Stimulated activated memory B cell treated with anti-CD40 and anti-IgM and Interleukin-4, amounts not matched to agents 10 μg/mL and 1 μg/mL and 100 μg/mL, for 72 hours (primary cell): ENCODE measurements around the gene SLC8A2.
"Not testable (repeated sequence)": the region's sequence is repeated elsewhere in the genome, so short reads cannot be mapped to it uniquely, and the experiment has no call there.

Experiments used
- ATAC-seq: fragments of 150-1000 bp; cut with Tn5 transposase; 2 replicates; pipeline ENCODE4 v1.10.0; 2021
- H3K27ac Mint-ChIP-seq: one replicate; pipeline ENCODE4 v1.8.0; 2022; ENCODE audit warnings: mild to moderate bottlenecking, mixed read lengths
- H3K27me3 Mint-ChIP-seq: one replicate; pipeline ENCODE4 v1.8.0; 2022; ENCODE audit warnings: mixed read lengths
- H3K36me3 Mint-ChIP-seq: one replicate; pipeline ENCODE4 v1.8.0; 2022; ENCODE audit warnings: mixed read lengths
- H3K4me1 Mint-ChIP-seq: one replicate; pipeline ENCODE4 v1.8.0; 2022; ENCODE audit warnings: mixed read lengths
- H3K4me3 Mint-ChIP-seq: one replicate; pipeline ENCODE4 v1.8.0; 2022; ENCODE audit warnings: mild to moderate bottlenecking, moderate library complexity, mixed read lengths
- H3K9me3 Mint-ChIP-seq: one replicate; pipeline ENCODE4 v1.8.0; 2022; ENCODE audit warnings: mixed read lengths

Gene SLC8A2

DNA sequence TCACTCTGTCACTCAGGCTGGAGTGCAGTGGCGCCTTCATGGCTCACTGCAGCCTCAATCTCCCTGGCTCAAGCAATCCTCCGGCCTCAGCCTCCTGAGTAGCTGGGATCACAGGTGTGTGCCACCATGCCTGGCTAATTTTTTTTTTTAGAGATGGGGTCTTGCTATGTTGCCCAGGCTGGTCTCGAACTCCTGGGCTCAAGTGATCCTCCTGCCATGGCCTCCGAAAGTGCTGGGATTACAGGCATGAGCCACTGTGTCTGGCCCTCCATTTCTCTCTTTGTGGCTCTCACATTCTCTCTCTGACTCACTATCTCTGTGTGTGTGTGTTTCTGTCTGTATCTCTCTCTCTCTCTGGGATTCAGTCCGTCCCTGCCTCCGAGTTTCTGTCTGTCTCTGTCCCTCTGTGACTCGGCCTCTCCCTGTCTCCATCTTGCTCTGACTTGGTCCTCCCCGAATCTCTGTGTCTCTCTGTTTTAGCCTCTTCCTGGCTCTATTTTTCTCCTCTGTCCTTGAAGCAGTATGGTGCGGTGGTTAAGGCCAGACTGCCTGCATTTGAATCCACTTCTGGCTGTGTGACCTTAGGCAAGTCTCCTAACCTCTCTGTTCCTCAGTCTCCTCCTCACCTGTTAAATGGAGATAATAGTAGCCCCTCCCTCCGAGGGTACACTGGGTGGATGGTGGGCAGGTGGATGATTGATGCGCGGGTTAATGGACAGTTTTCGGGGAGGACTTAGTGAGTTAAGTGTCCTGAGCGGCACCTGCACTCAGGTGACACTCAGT lies 63.3 kb downstream of the SLC8A2 start:
- peaks cover 11% of the 10 kb centered on the region for H3K9me3 Mint-ChIP-seq
- no peak overlapping the region for H3K4me3 Mint-ChIP-seq
- no peaks in the 10 kb centered on the region for H3K36me3 Mint-ChIP-seq
- H3K27me3 Mint-ChIP-seq = peaks cover 68% of the 10 kb centered on the region
- no peak overlapping the region for H3K27ac Mint-ChIP-seq
- ATAC-seq = no peak
- no peaks in the 10 kb centered on the region for H3K4me1 Mint-ChIP-seq

DNA sequence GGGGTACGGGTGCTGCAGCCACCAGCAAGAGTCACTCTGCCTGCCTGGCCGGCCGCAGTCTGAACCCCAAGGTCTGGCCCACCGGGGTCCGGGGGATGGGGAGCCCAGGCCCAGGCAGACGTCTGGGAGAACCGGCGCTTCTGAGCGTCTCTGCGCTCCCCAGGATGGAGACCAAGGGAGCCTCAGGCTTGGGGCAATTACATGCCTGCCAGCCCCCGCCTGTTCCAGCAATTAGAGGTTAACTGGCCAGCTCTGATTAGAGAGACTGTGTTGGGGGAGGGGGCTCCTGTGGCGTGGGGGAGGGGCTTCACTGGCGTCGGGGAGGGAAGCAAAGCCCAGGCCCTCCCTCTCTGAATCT lies 64.3 kb downstream of the SLC8A2 start:
- Mint-ChIP-seq H3K4me3 (no peak overlapping the region), H3K27ac (no peak overlapping the region), H3K9me3 (peaks cover 11% of the 10 kb centered on the region), H3K27me3 (peaks cover 70% of the 10 kb centered on the region), H3K36me3 (no peaks in the 10 kb centered on the region), H3K4me1 (no peaks in the 10 kb centered on the region)
- ATAC-seq = no peak

DNA sequence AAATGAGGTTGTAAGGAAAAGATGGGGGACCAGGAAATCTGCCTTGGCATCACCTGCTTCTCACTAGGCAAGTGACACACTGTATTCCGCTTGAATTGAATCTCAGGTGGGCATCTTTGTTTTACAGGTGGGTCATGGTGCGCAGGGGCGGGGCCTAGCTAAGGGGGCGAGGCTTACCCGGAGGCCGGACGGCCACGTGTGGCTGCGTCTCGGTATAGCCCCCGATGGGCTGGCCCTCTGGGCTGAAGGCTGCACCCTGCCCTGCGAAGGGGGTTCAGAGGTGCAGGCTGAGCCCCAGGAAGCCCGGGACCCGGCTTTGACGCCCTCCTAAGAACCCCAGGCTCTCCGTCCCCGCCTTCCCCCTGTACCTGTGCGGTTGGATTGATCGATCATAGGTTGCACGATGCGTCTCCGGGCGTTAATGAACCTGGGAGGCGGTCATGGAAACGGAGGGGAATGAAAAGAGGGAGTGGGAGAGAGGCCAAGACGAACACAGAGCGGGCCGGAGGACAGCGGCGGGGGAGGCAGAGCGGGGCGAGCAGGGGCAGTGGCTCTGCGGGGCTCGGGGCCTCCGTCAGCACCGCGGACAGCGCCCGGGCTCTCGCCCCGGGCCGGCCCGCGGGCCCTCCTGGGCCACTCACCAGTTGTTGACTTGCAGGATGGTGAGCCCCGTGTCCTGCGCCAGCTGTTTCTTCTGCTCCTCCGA lies 64.8 kb downstream of the SLC8A2 start:
- Mint-ChIP-seq H3K36me3 (no peaks in the 10 kb centered on the region), H3K27ac (no peak overlapping the region), H3K9me3 (peaks cover 11% of the 10 kb centered on the region), H3K27me3 (peaks cover 71% of the 10 kb centered on the region), H3K4me3 (no peak overlapping the region), H3K4me1 (no peaks in the 10 kb centered on the region)
- ATAC-seq = no peak

DNA sequence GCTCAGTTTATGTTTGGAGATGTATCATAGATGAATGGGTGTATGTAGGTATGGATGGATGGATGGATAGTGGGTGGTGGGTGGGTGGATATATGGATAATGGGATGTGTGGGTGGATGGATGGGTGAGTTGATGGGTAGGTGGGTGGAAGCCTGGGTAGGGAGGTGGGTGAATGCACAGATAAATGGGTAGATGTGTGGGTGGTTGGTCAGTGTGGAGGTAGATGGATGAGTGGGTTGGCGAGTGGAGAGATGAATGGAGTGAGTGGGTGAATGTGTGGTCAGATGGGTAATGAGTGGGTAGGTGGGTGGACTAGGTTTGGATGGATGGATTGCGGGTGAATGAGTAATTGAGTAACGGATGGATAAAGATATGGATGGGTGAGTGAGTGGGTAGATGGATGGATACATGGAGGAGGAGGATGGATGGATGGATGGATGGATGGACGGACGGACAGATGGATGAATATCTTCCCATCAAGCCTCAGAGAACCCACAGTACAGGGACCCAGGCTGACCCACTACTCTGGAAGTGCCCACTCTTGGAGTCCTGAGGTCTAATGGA lies 65.8 kb downstream of the SLC8A2 start:
- Mint-ChIP-seq H3K4me3 (no peak overlapping the region), H3K27me3 (peaks cover 80% of the 10 kb centered on the region), H3K27ac (no peak overlapping the region), H3K9me3 (peaks cover 11% of the 10 kb centered on the region), H3K4me1 (no peaks in the 10 kb centered on the region), H3K36me3 (no peaks in the 10 kb centered on the region)
- no peak for ATAC-seq

DNA sequence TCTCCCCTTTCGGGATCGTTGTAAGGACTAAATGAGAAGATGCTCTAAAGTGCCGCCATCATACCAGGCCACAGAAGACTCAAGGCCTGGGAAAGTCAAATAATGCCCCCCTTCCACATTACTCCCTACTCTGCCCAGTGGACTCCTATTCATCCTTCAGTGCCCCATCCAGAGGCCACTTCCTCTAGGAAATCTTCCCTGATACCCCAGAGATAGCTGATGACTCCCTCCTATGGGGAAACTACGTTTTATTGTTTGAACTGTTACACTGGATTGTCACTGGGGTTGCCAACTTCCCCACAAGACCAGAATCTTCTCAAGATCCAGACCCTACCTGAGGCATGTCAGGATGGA lies 66.5 kb downstream of the SLC8A2 start:
- Mint-ChIP-seq H3K4me1 (no peaks in the 10 kb centered on the region), H3K4me3 (no peak overlapping the region), H3K36me3 (no peaks in the 10 kb centered on the region), H3K27ac (no peak overlapping the region), H3K27me3 (peaks cover 80% of the 10 kb centered on the region), H3K9me3 (peaks cover 11% of the 10 kb centered on the region)
- no peak for ATAC-seq

DNA sequence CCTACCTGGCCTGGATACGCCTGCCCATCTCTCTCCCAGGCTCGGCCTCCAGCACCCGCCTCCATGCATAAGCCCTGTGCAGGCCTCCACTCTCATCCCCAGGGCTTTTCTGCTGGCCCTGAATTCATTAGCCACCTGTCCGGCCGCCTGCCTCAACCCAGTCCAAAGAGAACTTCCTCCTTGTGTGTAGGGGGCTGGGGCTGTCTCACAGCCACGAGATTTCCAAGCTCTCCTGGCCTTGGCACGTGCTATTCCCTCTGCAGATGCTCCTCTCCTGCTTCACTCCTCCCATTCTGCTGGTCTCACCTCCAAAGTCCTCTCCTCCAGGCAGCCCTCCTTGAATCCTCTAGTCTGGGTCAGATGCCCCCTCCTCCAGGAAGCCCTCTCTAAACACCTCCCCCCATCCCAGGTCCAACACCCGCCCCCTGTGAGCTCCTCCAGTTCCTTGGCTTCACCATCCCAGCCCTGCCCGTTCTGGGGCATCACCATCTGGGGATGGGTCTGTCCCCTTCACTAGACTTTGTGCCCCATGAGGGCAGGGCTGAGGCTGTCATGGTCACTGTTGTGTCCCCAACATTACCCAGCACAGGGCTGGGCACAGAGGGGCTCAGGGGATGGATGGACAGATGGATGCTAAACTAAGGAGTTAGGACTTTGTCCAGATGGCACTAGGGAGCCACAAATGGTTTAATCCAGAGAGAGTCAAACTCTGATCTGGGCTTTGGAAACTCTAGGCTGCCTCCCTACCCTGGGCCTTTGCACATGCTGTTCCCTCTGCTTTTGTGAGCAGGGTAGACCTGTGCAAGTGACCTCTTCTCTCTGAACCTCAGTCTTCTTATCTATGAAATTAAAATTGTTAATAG lies 67.1 kb downstream of the SLC8A2 start:
- no peaks in the 10 kb centered on the region for H3K4me1 Mint-ChIP-seq
- H3K36me3 Mint-ChIP-seq = no peaks in the 10 kb centered on the region
- peaks cover 11% of the 10 kb centered on the region for H3K9me3 Mint-ChIP-seq
- H3K27ac Mint-ChIP-seq = no peak overlapping the region
- peaks cover 79% of the 10 kb centered on the region for H3K27me3 Mint-ChIP-seq
- no peak overlapping the region for H3K4me3 Mint-ChIP-seq
- ATAC-seq = no peak

DNA sequence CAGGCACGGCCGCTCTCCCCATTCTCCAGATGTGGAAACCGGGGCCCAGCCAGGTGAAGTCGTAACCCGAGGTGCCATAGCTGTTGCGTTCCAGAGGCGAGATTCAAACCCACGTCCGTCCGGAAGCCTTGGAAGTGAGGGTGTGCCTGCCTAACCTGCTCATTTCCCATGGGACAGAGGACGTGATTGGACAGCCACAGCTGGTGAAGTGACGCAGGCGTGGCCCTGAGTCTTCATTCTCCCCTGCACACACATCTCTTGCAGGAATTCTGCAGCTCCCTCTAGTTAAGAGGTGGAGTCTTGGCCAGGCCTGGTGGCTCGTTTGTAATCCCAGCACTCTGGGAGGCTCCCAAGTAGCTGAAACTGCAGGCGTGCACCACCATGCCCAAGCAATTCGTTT lies 69.2 kb downstream of the SLC8A2 start:
- Mint-ChIP-seq H3K27ac (no peak overlapping the region), H3K4me3 (no peak overlapping the region), H3K4me1 (no peaks in the 10 kb centered on the region), H3K9me3 (peaks cover 8% of the 10 kb centered on the region), H3K27me3 (peaks cover 76% of the 10 kb centered on the region), H3K36me3 (no peaks in the 10 kb centered on the region)
- ATAC-seq = no peak

DNA sequence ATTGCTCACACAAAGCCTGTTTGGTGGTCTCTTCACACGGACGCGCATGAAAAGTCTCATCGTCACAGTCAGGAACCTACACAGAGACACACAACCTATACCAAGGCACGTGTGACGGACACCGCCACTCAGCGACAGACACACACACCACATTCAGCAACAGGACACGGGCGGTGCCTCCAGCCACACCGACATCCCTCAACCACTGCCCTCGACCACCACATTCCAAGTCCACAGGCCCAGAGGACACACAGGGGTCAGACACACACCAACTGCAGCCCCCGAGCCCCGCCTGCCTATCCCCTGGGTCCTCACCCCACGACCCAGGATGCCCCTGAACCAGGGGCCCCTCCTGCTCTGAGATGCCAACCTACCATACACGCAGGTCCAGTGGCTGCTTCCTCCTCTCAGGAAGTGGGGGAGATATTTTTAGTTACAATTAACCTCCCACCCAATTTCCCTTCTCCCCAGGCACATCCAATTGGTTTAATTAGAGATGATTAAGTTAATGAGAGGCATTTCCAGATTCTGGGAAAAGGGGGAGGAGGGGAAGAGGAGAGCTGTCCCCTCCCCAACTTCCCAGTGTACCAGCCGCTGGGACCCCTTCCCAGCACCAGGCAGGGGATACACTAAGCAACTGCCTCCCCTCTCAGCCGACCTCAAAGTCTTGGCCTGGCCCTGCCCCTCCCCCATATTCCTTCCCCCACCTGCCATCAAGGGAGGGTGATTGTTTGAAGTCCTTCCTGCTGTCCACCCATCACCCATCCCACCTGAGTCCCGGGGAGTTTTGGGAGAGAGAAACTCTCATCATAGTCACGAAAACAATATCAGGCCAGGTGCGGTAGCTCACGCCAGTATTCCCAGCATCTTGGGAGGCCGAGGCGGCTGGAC lies 72.7 kb downstream of the SLC8A2 start:
- Mint-ChIP-seq H3K4me3 (no peak overlapping the region), H3K27me3 (peaks cover 59% of the 10 kb centered on the region), H3K9me3 (peaks cover 3% of the 10 kb centered on the region), H3K36me3 (no peaks in the 10 kb centered on the region), H3K4me1 (no peaks in the 10 kb centered on the region), H3K27ac (no peak overlapping the region)
- ATAC-seq = no peak

DNA sequence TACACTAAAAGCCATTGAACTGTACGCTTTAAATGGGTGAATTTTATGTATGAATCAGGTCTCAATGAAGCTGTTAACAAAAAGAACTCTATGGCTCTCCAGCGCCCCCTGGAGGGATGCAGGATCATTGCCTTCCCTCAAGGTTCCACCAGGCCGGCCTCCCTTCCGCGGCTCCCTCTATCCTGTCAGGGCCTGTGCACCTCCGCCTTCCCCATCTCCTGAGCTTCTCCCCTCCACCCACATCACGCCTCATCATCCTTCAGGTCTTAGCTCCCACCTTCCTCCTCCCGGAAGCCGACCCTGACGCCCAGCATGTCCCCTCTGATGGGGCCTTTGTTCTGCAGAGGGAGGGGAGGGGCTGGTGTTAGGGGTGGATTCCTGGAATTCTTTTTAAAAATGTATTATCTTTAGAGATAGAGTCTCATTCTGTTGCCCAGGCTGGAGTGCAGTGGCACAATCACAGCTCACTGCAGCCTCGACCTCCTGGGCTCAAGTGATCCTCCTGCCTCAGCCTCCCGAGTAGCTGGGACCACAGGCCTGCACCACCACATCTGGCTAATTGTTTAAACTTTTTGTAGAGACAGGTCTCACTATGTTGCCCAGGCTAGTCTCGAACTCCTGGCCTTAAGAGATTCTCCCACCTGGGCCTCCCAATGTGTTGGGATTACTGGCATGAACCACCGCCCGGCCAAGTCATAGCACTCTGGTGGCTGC lies 80.0 kb downstream of the SLC8A2 start:
- H3K36me3 Mint-ChIP-seq = no peaks in the 10 kb centered on the region
- no peaks in the 10 kb centered on the region for H3K9me3 Mint-ChIP-seq
- peaks cover 53% of the 10 kb centered on the region for H3K27me3 Mint-ChIP-seq
- no peak overlapping the region for H3K27ac Mint-ChIP-seq
- H3K4me3 Mint-ChIP-seq = no peak overlapping the region
- peaks cover 13% of the 10 kb centered on the region for H3K4me1 Mint-ChIP-seq
- peak; percentile 74 for ATAC-seq

DNA sequence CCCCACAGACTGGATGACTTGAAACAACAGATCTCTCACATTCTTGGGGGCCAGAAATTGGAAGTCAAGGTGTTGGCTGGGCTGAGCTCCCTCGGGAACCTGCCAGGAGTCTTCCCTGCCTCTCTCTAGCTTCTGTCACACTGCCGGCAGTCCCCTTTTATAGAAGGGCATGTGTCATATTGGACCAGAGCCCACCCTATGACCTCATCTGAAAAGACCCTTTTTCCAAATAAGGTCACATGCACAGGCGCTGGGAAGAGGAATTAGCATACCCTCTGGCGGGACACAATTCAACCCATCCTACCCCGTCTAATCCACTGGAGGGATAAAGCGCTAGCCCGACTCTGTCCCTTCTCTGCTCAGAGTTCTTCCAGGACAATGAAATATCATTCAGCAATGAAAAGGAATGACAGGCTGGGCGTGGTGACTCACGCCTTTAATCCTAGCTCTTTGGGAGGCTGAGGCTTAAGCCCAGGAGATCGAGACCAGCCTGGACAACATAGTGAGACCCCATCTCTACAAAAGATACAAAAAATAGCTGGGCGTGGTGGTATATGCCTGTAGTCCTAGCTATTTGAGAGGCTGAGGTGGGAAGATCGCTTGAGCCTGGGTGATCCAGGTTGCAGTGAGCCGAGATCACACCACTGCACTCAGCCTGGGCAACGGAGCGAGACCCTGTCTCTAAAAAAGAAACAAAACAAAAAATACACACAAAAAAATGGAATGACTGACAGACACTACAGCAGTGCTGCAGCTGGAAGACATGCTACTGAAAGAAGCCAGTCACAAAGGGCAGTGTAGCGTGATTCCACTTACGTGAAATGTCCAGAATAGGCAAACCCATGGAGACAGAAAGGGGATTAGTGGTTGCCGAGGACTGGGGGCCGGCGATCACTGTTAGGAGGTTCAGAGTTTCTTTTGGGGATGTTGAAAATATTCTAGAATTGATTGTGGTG lies 80.9 kb downstream of the SLC8A2 start:
- H3K36me3 Mint-ChIP-seq = no peaks in the 10 kb centered on the region
- H3K4me3 Mint-ChIP-seq = no peak overlapping the region
- peaks cover 13% of the 10 kb centered on the region for H3K4me1 Mint-ChIP-seq
- H3K27me3 Mint-ChIP-seq = peaks cover 48% of the 10 kb centered on the region
- no peaks in the 10 kb centered on the region for H3K9me3 Mint-ChIP-seq
- no peak overlapping the region for H3K27ac Mint-ChIP-seq
- peak; percentile 27 for ATAC-seq

DNA sequence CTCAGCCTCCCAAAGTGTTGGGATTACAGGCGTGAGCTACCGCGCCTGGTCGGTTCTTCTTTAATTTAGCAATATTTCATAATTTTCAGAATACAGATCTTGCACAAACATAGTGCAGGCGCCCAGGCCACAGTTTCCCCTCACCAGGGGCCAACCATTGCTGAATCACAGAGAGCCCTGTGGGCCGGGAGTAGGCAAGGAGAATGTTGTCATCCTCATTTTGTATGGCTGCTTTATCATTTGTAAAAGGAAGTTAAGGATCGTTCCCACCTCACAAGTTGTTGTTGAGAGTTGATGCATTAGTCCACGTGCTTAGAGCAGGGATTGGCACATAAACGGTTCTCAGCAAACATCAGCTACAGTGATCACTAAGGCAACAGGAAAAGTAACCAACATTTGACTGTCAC lies 82.5 kb downstream of the SLC8A2 start:
- no peak overlapping the region for H3K4me3 Mint-ChIP-seq

DNA sequence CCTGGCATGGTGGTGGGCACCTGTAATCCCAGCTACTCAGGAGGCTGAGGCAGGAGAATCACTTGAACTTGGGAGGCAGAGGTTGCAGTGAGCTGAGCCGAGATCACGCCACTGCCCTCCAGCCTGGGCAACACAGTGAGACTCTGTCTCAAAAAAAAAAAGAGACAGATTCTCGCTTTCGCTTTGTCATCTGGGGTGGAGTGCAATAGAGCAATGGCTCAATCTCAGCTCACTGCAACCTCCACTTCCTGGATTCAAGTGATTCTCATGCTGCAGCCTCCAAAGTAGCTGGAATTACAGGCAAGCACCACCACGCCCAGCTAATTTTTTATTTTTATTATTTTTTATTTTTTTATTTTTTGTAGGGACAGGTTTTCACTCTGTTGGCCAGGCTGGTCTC lies 83.0 kb downstream of the SLC8A2 start:
- H3K27ac Mint-ChIP-seq, H3K9me3 Mint-ChIP-seq, H3K4me3 Mint-ChIP-seq, ATAC-seq, H3K36me3 Mint-ChIP-seq: not testable (repeated sequence)
- H3K27me3 Mint-ChIP-seq = peaks cover 34% of the 10 kb centered on the region
- H3K4me1 Mint-ChIP-seq = peaks cover 13% of the 10 kb centered on the region

More for the DNA sequence above, 82.5 kb downstream of the SLC8A2 start:
- Mint-ChIP-seq H3K27ac (no peak overlapping the region), H3K9me3 (no peaks in the 10 kb centered on the region), H3K36me3 (no peaks in the 10 kb centered on the region), H3K4me1 (peaks cover 13% of the 10 kb centered on the region), H3K27me3 (peaks cover 38% of the 10 kb centered on the region)
- ATAC-seq = no peak

DNA sequence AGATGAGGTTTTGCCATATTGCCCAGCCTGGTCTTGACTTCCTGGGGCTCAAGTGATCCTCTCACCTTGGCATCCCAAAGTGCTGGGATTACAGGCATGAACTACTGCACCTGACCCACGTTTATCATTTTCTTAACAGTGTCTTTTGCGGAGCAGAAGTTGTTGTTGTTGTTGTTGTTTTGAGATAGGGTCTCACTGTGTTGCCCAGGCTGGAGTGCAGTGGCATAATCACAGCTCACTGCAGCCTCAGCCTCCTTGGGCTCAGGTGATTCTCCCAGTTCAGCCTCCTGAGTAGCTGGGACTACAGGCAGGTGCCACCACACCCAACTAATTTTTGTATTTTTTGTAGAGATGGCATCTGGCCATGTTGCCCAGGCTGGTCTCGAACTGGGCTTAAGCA lies 84.1 kb downstream of the SLC8A2 start:
- H3K27me3 Mint-ChIP-seq = peaks cover 23% of the 10 kb centered on the region
- H3K4me3 Mint-ChIP-seq, H3K9me3 Mint-ChIP-seq: not testable (repeated sequence)

More for the DNA sequence above, 84.1 kb downstream of the SLC8A2 start:
- not testable (repeated sequence) for H3K36me3 Mint-ChIP-seq, H3K27ac Mint-ChIP-seq, ATAC-seq
- peaks cover 21% of the 10 kb centered on the region for H3K4me1 Mint-ChIP-seq
